AG04450 (cell line): Measurements from ENCODE around the gene GNB1L. TPM values are rescaled to one million over a fixed set of nuclear protein-coding genes. Genes with fewer than 3 reads are reported as not detected.

Experiments
- CTCF ChIA-PET: fragments of 300-600, 350-600 bp; formaldehyde crosslinking; extraction: SDS; loops from one replicate; lab custom pipeline; 2022; ENCODE audit warnings: antibody characterized with exemption, inconsistent platforms; lab: Charles Lee
- POLR2A ChIA-PET: fragments of 350-600 bp; formaldehyde crosslinking; extraction: SDS; loops from one replicate; lab custom pipeline; 2021; ENCODE audit warnings: antibody characterized with exemption, inconsistent platforms; lab: Yijun Ruan, JAX
- DNase-seq: peaks from one replicate; pipeline ENCODE4 v3.0.0-alpha.2; 2011; ENCODE audit warnings: low read depth, low spot score
- H3K27ac ChIP-seq: one replicate; pipeline ENCODE4 v1.5.1; 2012; ENCODE audit warnings: low read depth, low read length, control low read depth
- H3K27me3 ChIP-seq: one replicate; pipeline ENCODE4 v1.6.0; 2012; ENCODE audit warnings: low read length; ENCODE audit not compliant: control insufficient read depth, insufficient read depth
- H3K4me3 ChIP-seq: 2 replicates; pipeline ENCODE4 v1.5.1; 2011; ENCODE audit warnings: mild to moderate bottlenecking, low read depth, low read length, control low read depth
- H3K9me3 ChIP-seq: 2 replicates; pipeline ENCODE4 v1.5.1; 2012; ENCODE audit warnings: low read length; ENCODE audit not compliant: control insufficient read depth, insufficient read depth
- CTCF ChIP-seq: IDR thresholded peaks from 2 replicates; pipeline ENCODE4 v1.5.1; 2011; ENCODE audit warnings: low read depth, low read length, control low read depth, inconsistent platforms
- polyA plus RNA-seq: library from polyadenylated mRNA; depleted of rRNA; stranded (reverse); fragments of >200 nt; gene quantifications from 2 replicates; pipeline ENCODE4 v1.2.3, GENCODE V29; 2011

Gene GNB1L
- polyA plus RNA-seq, 1 experiment = 1.3 TPM

GRCh38 chr22:19898145-19898544 is 43.5 kb upstream of the GNB1L start:
- CTCF ChIA-PET = interaction anchor here (0.7 to 1.9 kb wide), 2 partner anchors 162 to 168 kb away, joined by 4 to 8 read pairs; no protein-coding TSS in a partner anchor
- TF ChIP-seq CTCF = no peak

GRCh38 chr22:19897726-19898125 is 43.1 kb upstream of the GNB1L start:
- ChIA-PET POLR2A (no interaction called here), CTCF (interaction anchor here (0.7 to 1.9 kb wide), 2 partner anchors 161 to 167 kb away, joined by 4 to 8 read pairs; no protein-coding TSS in a partner anchor)
- no peak for TF ChIP-seq CTCF

More at GRCh38 chr22:19898145-19898544, 43.5 kb upstream of the GNB1L start:
- no peak for DNase-seq
- Histone ChIP-seq H3K4me3 (no peak overlapping the region), H3K27me3 (no peaks in the 10 kb centered on the region), H3K9me3 (no peaks in the 10 kb centered on the region; the same call in 1 of the 2 replicates), H3K27ac (no peak overlapping the region)
- POLR2A ChIA-PET = no interaction called here

GRCh38 chr22:19896665-19897355 is 42.1 kb upstream of the GNB1L start:
- no peak overlapping the region for H3K4me3 ChIP-seq
- CTCF ChIA-PET = interaction anchor here (1.9 kb wide), 1 partner anchor 166 kb away, joined by 8 read pairs; no protein-coding TSS in a partner anchor
- H3K27me3 ChIP-seq = no peaks in the 10 kb centered on the region
- H3K9me3 ChIP-seq = no peaks in the 10 kb centered on the region; the same call in 1 of the 2 replicates
- TF ChIP-seq CTCF = no peak
- no peak overlapping the region for H3K27ac ChIP-seq
- POLR2A ChIA-PET = no interaction called here
- no peak for DNase-seq

More at GRCh38 chr22:19897726-19898125, 43.1 kb upstream of the GNB1L start:
- Histone ChIP-seq H3K27me3 (no peaks in the 10 kb centered on the region), H3K27ac (no peak overlapping the region), H3K9me3 (no peaks in the 10 kb centered on the region; the same call in 1 of the 2 replicates), H3K4me3 (no peak overlapping the region)
- no peak for DNase-seq

- POLR2A ChIA-PET = no interaction called here
- CTCF ChIA-PET = no interaction called here
These were observed 40.6 kb upstream of the GNB1L start for GRCh38 chr22:19895160-19895849.

More at GRCh38 chr22:19895160-19895849, 40.6 kb upstream of the GNB1L start:
- Histone ChIP-seq H3K4me3 (no peak overlapping the region), H3K9me3 (no peaks in the 10 kb centered on the region), H3K27ac (no peak overlapping the region), H3K27me3 (no peaks in the 10 kb centered on the region)
- no peak for TF ChIP-seq CTCF
- DNase-seq = no peak
